ENCODE data around the gene PNPLA7.

PNPLA7 gene

DNA sequence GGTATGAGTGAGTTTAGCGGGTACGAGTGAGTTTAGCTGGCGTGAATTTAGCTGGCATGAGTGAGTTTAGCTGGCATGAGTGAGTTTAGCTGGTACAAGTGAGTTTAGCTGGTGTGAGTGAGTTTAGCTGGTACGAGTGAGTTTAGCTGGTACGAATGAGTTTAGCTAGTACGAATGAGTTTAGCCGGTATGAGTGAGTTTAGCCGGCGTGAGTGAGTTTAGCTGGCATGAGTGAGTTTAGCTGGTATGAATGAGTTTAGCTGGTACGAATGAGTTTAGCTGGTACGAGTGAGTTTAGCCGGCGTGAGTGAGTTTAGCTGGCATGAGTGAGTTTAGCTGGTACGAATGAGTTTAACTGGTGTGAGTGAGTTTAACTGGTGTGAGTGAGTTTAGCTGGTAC, 41.0 kb downstream of the PNPLA7 start:
- DNase-seq (ENCODE audit: low spot score in 2 of 2) = no peak
- Histone ChIP-seq H3K4me3 (no peak overlapping the region), H3K27me3 (ENCODE audit: low read depth) (no peaks in the 10 kb centered on the region), H3K9me3 (0 out of 2 replicates have a peak, but pooled peaks cover 2% of the 10 kb centered on the region), H3K4me1 (no peaks in the 10 kb centered on the region), H3K36me3 (replicated peaks) (no peaks in the 10 kb centered on the region)
- in situ Hi-C loops (cut with MboI; ENCODE audit: low sequenced_read_pairs) = no loop called here

DNA sequence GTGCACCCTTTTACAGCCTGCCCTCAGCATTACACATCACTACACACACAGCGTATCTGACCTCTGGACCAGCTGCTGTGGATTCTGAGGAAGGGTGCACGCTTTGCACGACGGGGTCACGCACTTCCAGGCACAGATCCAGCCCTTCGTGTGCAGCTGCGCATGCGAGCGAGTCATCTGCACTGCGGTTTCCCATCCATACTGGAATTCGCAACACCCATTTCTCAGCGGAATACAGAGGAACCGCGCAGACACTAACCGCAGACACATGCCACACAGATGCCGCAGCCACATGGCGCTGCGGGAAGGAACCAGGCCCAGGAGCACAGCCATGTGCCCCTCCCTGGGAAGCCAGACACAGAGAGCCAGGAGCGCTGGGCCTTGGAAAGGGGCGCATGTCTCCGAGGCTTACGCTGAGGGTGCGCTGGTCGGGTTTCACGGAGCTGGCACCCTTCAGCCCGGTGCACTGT, 43.5 kb downstream of the PNPLA7 start:
- Histone ChIP-seq H3K36me3 (replicated peaks) (no peaks in the 10 kb centered on the region), H3K4me1 (no peaks in the 10 kb centered on the region), H3K27me3 (ENCODE audit: low read depth) (no peaks in the 10 kb centered on the region), H3K4me3 (no peak overlapping the region), H3K9me3 (0 out of 2 replicates have a peak, but pooled peaks cover 2% of the 10 kb centered on the region)
- DNase-seq (ENCODE audit: low spot score in 2 of 2) = no peak
- in situ Hi-C loops (cut with MboI; ENCODE audit: low sequenced_read_pairs) = no loop called here

DNA sequence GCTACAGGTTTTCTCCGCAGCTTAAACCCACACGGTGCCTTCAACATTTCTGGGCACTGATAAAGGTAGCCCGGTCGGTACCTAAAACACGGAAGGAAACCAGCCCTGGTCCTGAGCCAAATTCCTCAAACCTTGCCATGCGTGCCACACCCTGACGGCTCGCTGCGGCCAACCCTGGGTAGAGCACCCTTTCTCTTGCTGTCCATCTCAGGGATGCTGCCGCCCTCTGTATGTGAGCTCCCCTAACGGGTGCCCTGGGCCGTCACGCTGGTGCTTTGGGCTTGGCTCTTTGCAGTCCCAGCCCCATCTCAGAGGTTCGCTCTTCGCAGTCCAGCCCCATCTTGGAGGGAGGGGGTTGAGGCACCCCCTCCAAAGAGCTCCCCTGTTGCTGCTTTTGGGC, 43.9 kb downstream of the PNPLA7 start:
- Histone ChIP-seq H3K27me3 (ENCODE audit: low read depth) (no peaks in the 10 kb centered on the region), H3K9me3 (0 out of 2 replicates have a peak, but pooled peaks cover 2% of the 10 kb centered on the region), H3K36me3 (replicated peaks) (no peaks in the 10 kb centered on the region), H3K4me1 (no peaks in the 10 kb centered on the region), H3K4me3 (no peak overlapping the region)
- no peak for DNase-seq (ENCODE audit: low spot score in 2 of 2)
- in situ Hi-C loops (cut with MboI; ENCODE audit: low sequenced_read_pairs) = no loop called here

DNA sequence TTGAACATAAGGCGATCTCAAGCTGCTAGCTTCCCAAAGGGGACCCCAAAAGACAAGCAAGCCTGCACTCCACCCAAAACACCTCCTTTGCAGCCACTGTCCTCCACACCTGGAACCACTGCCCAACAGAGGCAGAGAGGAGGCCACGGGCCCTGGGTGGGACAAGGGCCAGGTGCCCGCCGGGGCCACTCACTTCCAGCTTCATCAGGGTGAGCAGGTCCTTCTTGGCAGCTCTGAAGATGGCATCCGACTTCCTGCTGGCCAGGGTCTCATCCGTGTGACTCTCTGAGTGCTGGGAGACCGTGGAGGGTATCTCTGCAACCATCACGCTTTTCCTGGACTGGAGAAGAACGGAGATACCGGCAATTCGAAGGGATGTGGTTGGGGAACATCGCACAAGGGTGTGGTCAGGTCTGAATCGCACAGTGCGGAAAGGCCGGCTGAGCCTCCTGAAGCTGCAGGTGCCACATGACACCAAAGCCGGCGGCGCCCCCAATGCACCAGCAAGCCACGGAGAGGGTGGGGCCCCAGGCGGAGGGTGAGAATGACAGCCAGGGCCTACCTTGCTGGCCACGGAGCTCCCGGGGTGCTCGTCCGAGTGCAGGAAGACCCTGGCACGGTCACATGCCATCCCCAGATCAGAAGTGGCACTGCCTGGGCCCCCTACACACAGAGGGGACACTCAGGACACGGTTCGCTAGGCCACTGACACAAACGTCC, 44.6 kb downstream of the PNPLA7 start:
- Histone ChIP-seq H3K36me3 (replicated peaks) (no peaks in the 10 kb centered on the region), H3K4me3 (no peak overlapping the region), H3K4me1 (no peaks in the 10 kb centered on the region), H3K27me3 (ENCODE audit: low read depth) (no peaks in the 10 kb centered on the region), H3K9me3 (0 out of 2 replicates have a peak, but pooled peaks cover 2% of the 10 kb centered on the region)
- in situ Hi-C loops (cut with MboI; ENCODE audit: low sequenced_read_pairs) = no loop called here
- no peak for DNase-seq (ENCODE audit: low spot score in 2 of 2)

GRCh38 chr9:137504432-137504777, 45.8 kb downstream of the PNPLA7 start:
- H3K36me3 ChIP-seq (replicated peaks) = no peaks in the 10 kb centered on the region
- H3K4me1 ChIP-seq = no peaks in the 10 kb centered on the region
- H3K4me3 ChIP-seq = no peak overlapping the region
- in situ Hi-C loops (cut with MboI; ENCODE audit: low sequenced_read_pairs) = no loop called here
- no peak for DNase-seq (ENCODE audit: low spot score in 2 of 2)
- no peaks in the 10 kb centered on the region for H3K9me3 ChIP-seq
- H3K27me3 ChIP-seq (ENCODE audit: low read depth) = no peaks in the 10 kb centered on the region

DNA sequence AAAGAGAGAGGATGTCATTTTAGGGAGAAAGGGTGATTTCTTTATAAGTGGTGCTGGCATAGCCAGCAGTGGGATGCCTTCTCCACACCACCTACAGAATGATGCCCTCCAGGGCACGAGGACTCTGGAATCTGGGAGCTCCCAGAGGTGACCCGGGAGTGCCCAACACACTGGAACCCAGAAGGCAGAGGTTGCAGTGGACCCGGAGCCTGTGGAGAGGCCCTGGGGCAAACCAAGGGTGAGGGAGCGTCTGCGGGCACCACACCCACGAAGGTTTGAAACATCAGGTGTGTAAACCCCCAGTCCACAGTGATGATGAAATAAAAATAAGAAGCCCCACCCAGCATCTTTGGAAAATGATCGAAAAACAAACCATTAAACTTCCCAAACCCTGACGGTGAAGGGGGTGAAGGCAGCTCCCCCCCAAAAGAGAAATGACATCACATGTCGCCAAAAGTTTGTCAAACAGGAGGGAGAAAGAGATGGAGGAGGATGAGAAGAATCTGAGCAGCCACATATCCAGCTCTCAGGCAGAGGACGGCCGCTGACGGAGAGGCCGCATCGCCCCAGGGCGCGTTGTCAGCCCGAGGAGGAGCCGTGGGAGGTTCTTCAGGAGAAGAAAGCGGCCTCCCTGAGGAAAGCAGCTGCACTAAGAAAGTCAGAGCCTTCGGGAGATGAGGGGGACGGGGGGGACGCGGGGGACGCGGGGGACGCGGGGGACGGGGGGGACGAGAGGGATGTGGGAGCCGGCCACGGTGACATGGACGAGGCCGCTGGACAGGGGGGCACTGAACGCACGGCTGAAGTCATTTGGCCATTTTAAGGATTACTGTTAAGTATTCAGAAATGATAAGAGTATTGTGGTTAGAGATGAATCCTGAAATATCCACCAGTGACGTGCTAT, 47.9 kb downstream of the PNPLA7 start:
- DNase-seq (ENCODE audit: low spot score in 2 of 2) = peak; percentile 11 to 67
- no peaks in the 10 kb centered on the region for H3K9me3 ChIP-seq
- H3K36me3 ChIP-seq (replicated peaks) = no peaks in the 10 kb centered on the region
- H3K4me1 ChIP-seq = no peaks in the 10 kb centered on the region
- in situ Hi-C loops (cut with MboI; ENCODE audit: low sequenced_read_pairs) = no loop called here
- H3K4me3 ChIP-seq = no peak overlapping the region
- no peaks in the 10 kb centered on the region for H3K27me3 ChIP-seq (ENCODE audit: low read depth)

DNA sequence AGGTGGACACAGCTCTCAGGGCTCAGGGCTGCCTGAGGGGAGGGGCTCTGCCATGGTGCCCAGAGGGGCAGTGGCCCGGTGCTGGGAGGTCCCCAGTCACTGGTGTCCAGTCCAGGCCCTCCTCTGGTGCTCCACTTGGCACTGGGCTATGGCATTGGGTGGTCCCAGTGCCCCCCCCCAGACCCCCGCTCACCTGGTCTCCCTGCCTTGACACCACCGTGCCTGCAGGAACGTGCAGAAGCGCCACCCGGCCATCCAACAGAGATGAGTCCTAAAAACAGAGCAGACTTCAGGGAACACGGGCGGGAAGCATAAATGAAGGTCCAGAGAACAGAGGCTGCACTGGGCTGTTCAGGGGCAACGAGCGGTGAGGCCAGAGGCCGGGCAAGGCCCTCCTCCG, 48.7 kb downstream of the PNPLA7 start:
- Histone ChIP-seq H3K4me1 (no peaks in the 10 kb centered on the region), H3K9me3 (no peaks in the 10 kb centered on the region), H3K4me3 (no peak overlapping the region), H3K36me3 (replicated peaks) (no peaks in the 10 kb centered on the region), H3K27me3 (ENCODE audit: low read depth) (no peaks in the 10 kb centered on the region)
- DNase-seq (ENCODE audit: low spot score in 2 of 2) = no peak
- in situ Hi-C loops (cut with MboI; ENCODE audit: low sequenced_read_pairs) = no loop called here

DNA sequence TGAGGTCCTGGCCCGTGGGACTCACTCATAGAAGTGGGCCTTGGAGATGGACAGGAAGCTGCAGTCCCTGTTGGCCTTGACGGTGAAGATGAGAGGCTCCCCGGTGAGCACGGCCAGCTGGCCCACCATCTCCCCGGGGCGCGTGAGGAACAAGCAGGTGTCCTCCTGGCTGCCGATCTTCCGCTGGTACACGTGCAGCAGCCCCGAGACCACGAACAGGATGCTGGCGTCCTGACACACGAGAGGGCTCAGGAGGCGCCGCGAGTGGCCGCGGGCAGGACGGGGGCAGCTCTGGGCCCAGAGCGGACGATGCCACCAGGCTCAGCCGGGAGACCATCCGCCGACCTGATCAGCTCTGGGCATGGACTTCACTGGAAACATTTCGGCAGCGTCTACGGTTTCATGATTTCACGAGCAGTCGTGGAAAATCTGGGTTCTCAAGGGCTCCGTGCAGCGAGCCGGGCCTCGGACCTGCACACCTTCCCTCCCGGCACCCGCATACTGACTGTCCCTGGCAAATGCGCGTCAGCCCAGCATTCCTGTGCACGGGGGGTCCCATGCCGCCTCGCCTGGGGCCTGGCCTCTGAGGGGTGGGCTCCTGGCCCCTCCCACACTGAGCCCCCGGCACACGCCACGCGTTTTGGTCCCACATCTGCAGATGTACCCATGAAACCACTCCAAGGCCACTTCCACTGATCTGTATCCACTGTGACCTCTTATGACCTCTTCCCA, 49.4 kb downstream of the PNPLA7 start:
- H3K4me1 ChIP-seq = no peaks in the 10 kb centered on the region
- in situ Hi-C loops (cut with MboI; ENCODE audit: low sequenced_read_pairs) = no loop called here
- no peaks in the 10 kb centered on the region for H3K9me3 ChIP-seq
- DNase-seq (ENCODE audit: low spot score in 2 of 2) = no peak
- no peak overlapping the region for H3K4me3 ChIP-seq
- H3K27me3 ChIP-seq (ENCODE audit: low read depth) = no peaks in the 10 kb centered on the region
- H3K36me3 ChIP-seq (replicated peaks) = no peaks in the 10 kb centered on the region

DNA sequence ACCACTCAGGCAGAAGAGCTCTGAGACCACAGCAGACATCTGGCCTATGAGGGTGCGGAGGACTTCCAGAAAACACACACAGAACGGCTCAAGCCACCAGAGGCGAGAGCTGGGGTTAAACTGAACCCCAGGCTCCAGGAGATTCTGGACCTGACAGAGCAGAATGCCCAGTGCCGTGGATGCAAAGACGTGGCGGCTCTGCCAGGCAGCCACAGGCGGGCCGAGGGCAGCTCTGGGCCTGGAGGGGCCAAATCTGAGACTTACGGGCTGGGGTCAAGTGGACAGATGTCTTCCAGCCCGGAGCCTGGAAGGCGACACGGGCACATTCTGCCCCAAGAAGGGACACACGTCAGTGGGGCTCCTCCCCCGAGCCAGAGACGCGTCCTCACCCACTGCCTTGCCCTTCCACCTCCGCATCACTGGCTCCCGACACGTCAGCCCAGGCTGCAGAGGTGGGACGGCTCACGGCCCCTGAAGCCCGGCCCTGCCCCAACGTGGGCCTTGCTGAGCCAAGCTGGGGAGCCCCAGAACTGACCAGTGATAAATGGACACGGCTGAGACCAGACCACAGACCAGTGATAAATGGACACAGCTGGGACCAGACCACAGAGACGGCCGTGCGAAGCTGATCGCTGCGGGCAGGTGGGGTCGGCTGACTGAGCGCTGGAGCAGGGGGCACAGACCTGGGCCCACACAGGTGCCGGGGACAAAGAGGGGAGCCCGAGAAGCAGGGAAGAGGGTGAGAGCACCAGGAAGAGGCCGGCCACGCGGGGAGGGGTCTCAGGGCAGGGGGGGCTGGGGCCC, 50.1 kb downstream of the PNPLA7 start:
- H3K27me3 ChIP-seq (ENCODE audit: low read depth) = no peaks in the 10 kb centered on the region
- H3K9me3 ChIP-seq = no peaks in the 10 kb centered on the region
- in situ Hi-C loops (cut with MboI; ENCODE audit: low sequenced_read_pairs) = no loop called here

DNA sequence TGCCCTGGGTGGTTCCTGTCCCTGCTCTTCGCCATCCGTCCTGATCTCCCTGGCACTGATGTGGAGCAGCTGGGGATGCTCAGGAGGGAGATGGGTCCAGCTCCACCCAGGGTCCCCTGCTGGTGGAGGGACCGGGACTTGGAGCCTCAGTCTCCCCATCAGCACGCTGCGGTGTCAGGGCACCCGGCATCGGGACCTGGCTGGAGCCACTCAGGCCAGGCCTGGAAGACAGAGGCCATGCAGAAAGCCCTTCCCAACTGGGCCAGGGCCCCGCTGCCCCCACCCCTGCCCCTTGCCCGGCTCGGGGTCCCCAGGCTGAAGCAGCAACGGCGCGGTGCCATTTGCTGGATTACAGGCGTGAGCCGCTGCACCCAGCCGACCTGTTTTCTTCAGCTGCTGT, 50.8 kb downstream of the PNPLA7 start:
- in situ Hi-C loops (cut with MboI; ENCODE audit: low sequenced_read_pairs) = no loop called here
- Histone ChIP-seq H3K27me3 (ENCODE audit: low read depth) (no peaks in the 10 kb centered on the region), H3K4me3 (no peak overlapping the region), H3K36me3 (replicated peaks) (no peaks in the 10 kb centered on the region), H3K4me1 (no peaks in the 10 kb centered on the region), H3K9me3 (no peaks in the 10 kb centered on the region)
- DNase-seq (ENCODE audit: low spot score in 2 of 2) = no peak

More for the DNA sequence above, 50.1 kb downstream of the PNPLA7 start:
- Histone ChIP-seq H3K4me3 (no peak overlapping the region), H3K4me1 (no peaks in the 10 kb centered on the region), H3K36me3 (replicated peaks) (no peaks in the 10 kb centered on the region)
- no peak for DNase-seq (ENCODE audit: low spot score in 2 of 2)

GRCh38 chr9:137498720-137499150, 51.5 kb downstream of the PNPLA7 start:
- H3K36me3 ChIP-seq (replicated peaks) = no peaks in the 10 kb centered on the region
- no peaks in the 10 kb centered on the region for H3K27me3 ChIP-seq (ENCODE audit: low read depth)
- no peak overlapping the region for H3K4me3 ChIP-seq
- DNase-seq (ENCODE audit: low spot score in 2 of 2) = no peak
- H3K4me1 ChIP-seq = no peaks in the 10 kb centered on the region
- in situ Hi-C loops (cut with MboI; ENCODE audit: low sequenced_read_pairs) = no loop called here
- H3K9me3 ChIP-seq = no peaks in the 10 kb centered on the region

GRCh38 chr9:137497921-137498719, 52.1 kb downstream of the PNPLA7 start:
- Histone ChIP-seq H3K4me3 (no peak overlapping the region), H3K27me3 (ENCODE audit: low read depth) (no peaks in the 10 kb centered on the region), H3K4me1 (no peaks in the 10 kb centered on the region), H3K36me3 (replicated peaks) (no peaks in the 10 kb centered on the region), H3K9me3 (no peaks in the 10 kb centered on the region)
- in situ Hi-C loops (cut with MboI; ENCODE audit: low sequenced_read_pairs) = no loop called here
- DNase-seq (ENCODE audit: low spot score in 2 of 2) = no peak

All from HAP-1 (cell line).